Measurements from ENCODE around the gene RTP1.

Gene RTP1

GRCh38 chr3:187243933-187244524 lies 46.7 kb downstream of the RTP1 start:
- DNase-seq, result peak; percentile 48

- no peak for DNase-seq
These were observed 50.1 kb downstream of the RTP1 start for GRCh38 chr3:187247398-187247797.
